Measurements from ENCODE around the gene SNAPC1.
"Not testable (repeated sequence)": the region's sequence is repeated elsewhere in the genome, so short reads cannot be mapped to it uniquely, and the experiment has no call there.

SNAPC1 gene

GRCh38 chr14:61750708-61751474 is 11.3 kb upstream of the SNAPC1 start:
- peak; percentile 78 for DNase-seq

GRCh38 chr14:61751475-61751989 is 10.7 kb upstream of the SNAPC1 start:
- DNase-seq = no peak

GRCh38 chr14:61752626-61753025 is 9.6 kb upstream of the SNAPC1 start:
- DNase-seq = peak; percentile 54

GRCh38 chr14:61753631-61754030 is 8.6 kb upstream of the SNAPC1 start:
- peak; percentile 41 for DNase-seq

GRCh38 chr14:61754627-61755381 is 7.4 kb upstream of the SNAPC1 start:
- DNase-seq = peak; percentile 30

GRCh38 chr14:61755382-61755742 is 6.9 kb upstream of the SNAPC1 start:
- DNase-seq = not testable (repeated sequence)

GRCh38 chr14:61756135-61756534 is 6.1 kb upstream of the SNAPC1 start:
- DNase-seq = no peak

- no peak for DNase-seq
These were observed 2.3 kb upstream of the SNAPC1 start for GRCh38 chr14:61759878-61760277.

GRCh38 chr14:61761557-61761956 is 663 bp upstream of the SNAPC1 start:
- DNase-seq = no peak

- DNase-seq = no peak
These were observed 2.3 kb downstream of the SNAPC1 start for GRCh38 chr14:61764342-61765122.

- DNase-seq = no peak
These were observed 3.2 kb downstream of the SNAPC1 start for GRCh38 chr14:61765225-61765943.

GRCh38 chr14:61766151-61766550 is 3.9 kb downstream of the SNAPC1 start:
- no peak for DNase-seq

- no peak for DNase-seq
These were observed 6.0 kb downstream of the SNAPC1 start for GRCh38 chr14:61768240-61768639.

- no peak for DNase-seq
These were observed 7.7 kb downstream of the SNAPC1 start for GRCh38 chr14:61769893-61770292.

GRCh38 chr14:61774861-61775260 is 12.6 kb downstream of the SNAPC1 start:
- DNase-seq = no peak

- DNase-seq = no peak
These were observed 17.9 kb downstream of the SNAPC1 start for GRCh38 chr14:61780125-61780524.

GRCh38 chr14:61797309-61797708 is 35.1 kb downstream of the SNAPC1 start:
- DNase-seq = no peak

GRCh38 chr14:61802010-61802568 is 39.9 kb downstream of the SNAPC1 start:
- DNase-seq = no peak

GRCh38 chr14:61803755-61804154 is 41.5 kb downstream of the SNAPC1 start:
- DNase-seq = no peak

GRCh38 chr14:61805451-61805850 is 43.2 kb downstream of the SNAPC1 start:
- no peak for DNase-seq

- no peak for DNase-seq
These were observed 49.7 kb downstream of the SNAPC1 start for GRCh38 chr14:61811882-61812346.

Data from fibroblast of skin of right biceps (primary cell).